ENCODE data around the gene DAZAP1. TPM values are rescaled to one million over a fixed set of nuclear protein-coding genes. Genes with fewer than 3 reads are reported as not detected.

Gene DAZAP1
- total RNA-seq, 1 experiment from 2014 or later = 177 TPM

DNA sequence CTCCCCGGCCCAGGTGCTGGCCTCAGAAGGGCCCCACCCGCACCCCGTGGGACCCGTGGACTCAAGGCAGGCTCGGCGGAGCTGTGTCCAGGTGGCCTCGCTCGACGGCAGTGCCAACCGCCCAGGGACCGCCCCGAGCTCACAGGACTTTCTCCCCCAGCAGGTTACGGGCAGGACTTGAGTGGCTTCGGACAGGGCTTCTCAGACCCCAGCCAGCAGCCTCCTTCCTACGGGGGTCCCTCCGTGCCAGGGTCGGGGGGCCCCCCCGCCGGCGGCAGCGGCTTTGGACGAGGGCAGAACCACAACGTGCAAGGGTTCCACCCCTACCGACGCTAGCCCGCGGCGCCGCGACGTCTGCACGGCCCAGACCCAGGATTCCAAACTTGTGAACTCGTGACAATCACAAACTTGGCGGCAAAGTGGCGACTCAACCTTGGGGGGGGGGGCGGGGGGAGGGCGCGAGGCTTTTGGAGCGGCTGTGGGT lies 27.2 kb downstream of the DAZAP1 start:
- DNase-seq (no peak), ATAC-seq (no peak)
- Histone ChIP-seq H3K79me2 (ENCODE audit: low read length) (peaks cover 15% of the 10 kb centered on the region), H3K9me3 (ENCODE audit: low read length) (no peaks in the 10 kb centered on the region), H3K36me3 (ENCODE audit: low read depth, low read length) (peaks cover 4% of the 10 kb centered on the region), H3K27me3 (ENCODE audit: low read length) (no peaks in the 10 kb centered on the region), H2AFZ (ENCODE audit: low read length) (no peak overlapping the region), H3K9me2 (replicated peaks; ENCODE audit: low read length) (no peaks in the 10 kb centered on the region), H3F3A (ENCODE audit: low read length, unreplicated experiment) (no peaks in the 10 kb centered on the region), H3K4me1 (ENCODE audit: insufficient read depth, low read length) (no peaks in the 10 kb centered on the region), H3K9ac (ENCODE audit: low read length) (no peak overlapping the region), H3K27ac (ENCODE audit: low read length) (no peak overlapping the region), H3K4me2 (ENCODE audit: low read length) (no peak overlapping the region), H4K20me1 (ENCODE audit: low read length) (peaks cover 7% of the 10 kb centered on the region), H3K4me3 (ENCODE audit: low read length) (no peak overlapping the region)
- POLR2A ChIA-PET (ENCODE audit: unreplicated experiment) = no interaction called here
- CTCF ChIA-PET = no interaction called here
- intact Hi-C loops (cut with micrococcal nuclease) = no loop called here
- TF ChIP-seq EZH2 (IDR thresholded peaks at IDR 0.05; ENCODE audit: low read length, unreplicated experiment) (no peak), EZH2phosphoT487 (IDR thresholded peaks at IDR 0.05; ENCODE audit: borderline replicate concordance, low read length) (no peak)
- TF ChIP-seq, protein P1, sequence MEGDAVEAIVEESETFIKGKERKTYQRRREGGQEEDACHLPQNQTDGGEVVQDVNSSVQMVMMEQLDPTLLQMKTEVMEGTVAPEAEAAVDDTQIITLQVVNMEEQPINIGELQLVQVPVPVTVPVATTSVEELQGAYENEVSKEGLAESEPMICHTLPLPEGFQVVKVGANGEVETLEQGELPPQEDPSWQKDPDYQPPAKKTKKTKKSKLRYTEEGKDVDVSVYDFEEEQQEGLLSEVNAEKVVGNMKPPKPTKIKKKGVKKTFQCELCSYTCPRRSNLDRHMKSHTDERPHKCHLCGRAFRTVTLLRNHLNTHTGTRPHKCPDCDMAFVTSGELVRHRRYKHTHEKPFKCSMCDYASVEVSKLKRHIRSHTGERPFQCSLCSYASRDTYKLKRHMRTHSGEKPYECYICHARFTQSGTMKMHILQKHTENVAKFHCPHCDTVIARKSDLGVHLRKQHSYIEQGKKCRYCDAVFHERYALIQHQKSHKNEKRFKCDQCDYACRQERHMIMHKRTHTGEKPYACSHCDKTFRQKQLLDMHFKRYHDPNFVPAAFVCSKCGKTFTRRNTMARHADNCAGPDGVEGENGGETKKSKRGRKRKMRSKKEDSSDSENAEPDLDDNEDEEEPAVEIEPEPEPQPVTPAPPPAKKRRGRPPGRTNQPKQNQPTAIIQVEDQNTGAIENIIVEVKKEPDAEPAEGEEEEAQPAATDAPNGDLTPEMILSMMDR (conservative IDR thresholded peaks at IDR 0.05; ENCODE audit: low read depth, low read length) = no peak
- BruUV-seq (replicated peaks) = no TSS peak

DNA sequence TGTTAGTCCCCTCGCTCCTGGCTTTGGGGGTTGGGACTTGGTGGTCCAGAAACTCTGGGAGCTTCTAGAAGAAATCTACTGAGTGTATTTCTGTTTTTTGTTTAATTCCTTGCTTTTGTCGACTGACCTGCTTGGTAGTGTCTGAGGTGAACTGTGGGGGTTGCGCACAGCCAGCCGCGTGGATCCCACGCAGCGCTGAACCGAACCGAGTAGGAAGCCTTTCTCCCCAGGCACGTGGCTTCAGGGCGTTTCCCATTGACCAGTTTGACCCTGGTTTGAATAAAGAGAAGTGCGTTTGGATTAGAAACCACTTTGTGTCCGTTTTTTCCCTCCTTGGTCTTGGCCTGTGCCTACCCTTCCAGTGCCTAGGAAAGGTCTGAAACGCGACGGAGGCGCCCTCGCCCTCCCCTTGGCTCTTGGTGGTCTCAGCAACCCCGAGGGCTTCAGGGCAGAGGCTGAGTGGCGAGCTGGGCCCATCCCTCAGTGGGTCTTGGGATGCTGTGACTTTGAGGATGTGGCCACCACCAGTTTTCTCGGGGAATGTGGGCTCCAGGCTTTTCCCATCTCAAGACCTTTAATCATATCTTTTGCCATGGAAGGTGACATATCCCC lies 28.1 kb downstream of the DAZAP1 start:
- BruUV-seq (replicated peaks) = no TSS peak
- Histone ChIP-seq H3K9ac (ENCODE audit: low read length) (no peak overlapping the region), H3F3A (ENCODE audit: low read length, unreplicated experiment) (no peaks in the 10 kb centered on the region), H3K4me1 (ENCODE audit: insufficient read depth, low read length) (peaks cover 3% of the 10 kb centered on the region), H3K4me3 (ENCODE audit: low read length) (no peak overlapping the region), H3K9me2 (replicated peaks; ENCODE audit: low read length) (no peaks in the 10 kb centered on the region), H3K79me2 (ENCODE audit: low read length) (peaks cover 24% of the 10 kb centered on the region), H3K4me2 (ENCODE audit: low read length) (no peak overlapping the region), H4K20me1 (ENCODE audit: low read length) (peaks cover 14% of the 10 kb centered on the region), H3K9me3 (ENCODE audit: low read length) (no peaks in the 10 kb centered on the region), H3K36me3 (ENCODE audit: low read depth, low read length) (peaks cover 10% of the 10 kb centered on the region), H3K27ac (ENCODE audit: low read length) (no peak overlapping the region), H2AFZ (ENCODE audit: low read length) (no peak overlapping the region), H3K27me3 (ENCODE audit: low read length) (no peaks in the 10 kb centered on the region)
- no peak for TF ChIP-seq EZH2phosphoT487 (IDR thresholded peaks at IDR 0.05; ENCODE audit: borderline replicate concordance, low read length)
- no peak for TF ChIP-seq EZH2 (IDR thresholded peaks at IDR 0.05; ENCODE audit: low read length, unreplicated experiment)
- TF ChIP-seq, protein P1 (conservative IDR thresholded peaks at IDR 0.05; ENCODE audit: low read depth, low read length) = no peak
- no peak for DNase-seq
- intact Hi-C loops (cut with micrococcal nuclease) = no loop called here
- ChIA-PET POLR2A (ENCODE audit: unreplicated experiment) (no interaction called here), CTCF (no interaction called here)
- ATAC-seq = no peak

DNA sequence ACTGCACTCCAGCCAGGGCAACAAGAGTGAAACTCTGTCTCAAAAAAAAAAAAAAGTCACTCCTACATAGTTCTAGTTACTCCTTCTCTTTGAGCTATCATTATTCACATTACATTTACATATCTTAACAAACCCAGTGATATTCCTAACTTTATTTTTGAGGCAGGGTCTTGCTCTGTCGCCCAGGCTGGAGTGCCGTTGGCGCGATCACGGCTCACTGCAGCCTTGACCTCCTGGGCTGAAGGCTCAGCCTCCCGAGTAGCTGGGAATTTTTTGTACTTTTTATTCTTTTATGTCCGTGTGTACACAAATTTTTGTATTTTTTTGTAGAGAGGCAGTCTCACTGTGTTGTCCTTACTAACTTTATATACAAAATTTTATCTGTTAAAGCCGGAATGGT lies 30.2 kb downstream of the DAZAP1 start:
- peak overlapping the region; percentile 74 for H3K4me2 ChIP-seq (ENCODE audit: low read length)
- CTCF ChIA-PET = no interaction called here
- peaks cover 30% of the 10 kb centered on the region for H3K36me3 ChIP-seq (ENCODE audit: low read depth, low read length)
- H4K20me1 ChIP-seq (ENCODE audit: low read length) = peaks cover 31% of the 10 kb centered on the region
- ATAC-seq = no peak
- POLR2A ChIA-PET (ENCODE audit: unreplicated experiment) = no interaction called here
- peaks cover 6% of the 10 kb centered on the region for H3F3A ChIP-seq (ENCODE audit: low read length, unreplicated experiment)
- no TSS peak for BruUV-seq (replicated peaks)
- peak overlapping the region; percentile 71 for H2AFZ ChIP-seq (ENCODE audit: low read length)
- no peaks in the 10 kb centered on the region for H3K9me3 ChIP-seq (ENCODE audit: low read length)
- H3K27ac ChIP-seq (ENCODE audit: low read length) = no peak overlapping the region
- peak overlapping the region; percentile 78; the same call in 1 of the 2 replicates for H3K4me3 ChIP-seq (ENCODE audit: low read length)
- peaks cover 37% of the 10 kb centered on the region for H3K79me2 ChIP-seq (ENCODE audit: low read length)
- intact Hi-C loops (cut with micrococcal nuclease) = no loop called here
- H3K9ac ChIP-seq (ENCODE audit: low read length) = no peak overlapping the region
- no peaks in the 10 kb centered on the region for H3K9me2 ChIP-seq (replicated peaks; ENCODE audit: low read length)
- no peaks in the 10 kb centered on the region for H3K27me3 ChIP-seq (ENCODE audit: low read length)
- no peak for DNase-seq
- peaks cover 11% of the 10 kb centered on the region for H3K4me1 ChIP-seq (ENCODE audit: insufficient read depth, low read length)
- no peak for TF ChIP-seq EZH2phosphoT487 (IDR thresholded peaks at IDR 0.05; ENCODE audit: borderline replicate concordance, low read length)
- TF ChIP-seq, protein P1 (conservative IDR thresholded peaks at IDR 0.05; ENCODE audit: low read depth, low read length) = no peak
- TF ChIP-seq EZH2 (IDR thresholded peaks at IDR 0.05; ENCODE audit: low read length, unreplicated experiment) = no peak
